Coronary artery (tissue), 2 donors: ENCODE measurements around the gene CACNA1A.

ENCODE experiments used
- DNase-seq: peaks from one replicate; pipeline ENCODE4 v3.0.0-alpha.2; 2017; ENCODE audit warnings: low spot score
- H3K27ac ChIP-seq, 2 donors: fragments of 200-600 bp; sonication (generic); one replicate each; pipeline ENCODE4 v1.5.1; 2016 to 2019
- H3K4me3 ChIP-seq: fragments of 200-600 bp; sonication (generic); 2 replicates; pipeline ENCODE4 v1.5.1; 2016; ENCODE audit warnings: mild to moderate bottlenecking, moderate library complexity
- CTCF ChIP-seq: fragments of 200-600 bp; sonication (generic); IDR thresholded peaks from one replicate; pipeline ENCODE4 v1.5.1; 2019; ENCODE audit warnings: antibody characterized with exemption

The CACNA1A gene

GRCh38 chr19:13328241-13328640, 178.0 kb downstream of the CACNA1A start:
- TF ChIP-seq CTCF = no peak
- no peak overlapping the region for H3K27ac ChIP-seq
- no peak overlapping the region for H3K4me3 ChIP-seq
- no peak for DNase-seq

DNA sequence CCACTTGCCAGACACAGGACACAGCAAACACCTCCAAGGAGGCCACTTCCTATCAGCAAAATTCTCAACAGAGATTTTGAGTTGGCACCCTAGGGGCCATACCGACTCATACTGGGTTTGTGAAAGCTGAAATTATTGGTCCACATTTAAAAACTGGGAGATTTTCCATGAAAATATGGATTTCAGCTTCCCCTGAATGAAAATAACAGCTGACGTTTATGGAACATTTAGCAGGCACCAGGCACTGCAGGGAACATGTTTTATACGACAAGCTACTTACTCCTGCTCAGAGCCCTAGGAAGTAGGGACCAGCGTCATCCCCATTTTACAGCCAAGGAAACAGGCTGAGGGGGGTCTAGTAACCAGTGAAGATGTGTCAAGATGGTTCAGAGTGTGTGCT, 186.8 kb downstream of the CACNA1A start:
- TF ChIP-seq CTCF = no peak
- Histone ChIP-seq H3K4me3 (no peak overlapping the region), H3K27ac (no peak overlapping the region)
- no peak for DNase-seq

GRCh38 chr19:13318190-13318589, 188.1 kb downstream of the CACNA1A start:
- no peak for DNase-seq
- no peak overlapping the region for H3K4me3 ChIP-seq
- no peak for TF ChIP-seq CTCF
- H3K27ac ChIP-seq = no peak overlapping the region

GRCh38 chr19:13315495-13315894, 190.8 kb downstream of the CACNA1A start:
- DNase-seq = no peak
- Histone ChIP-seq H3K4me3 (no peak overlapping the region), H3K27ac (no peak overlapping the region)
- TF ChIP-seq CTCF = no peak

DNA sequence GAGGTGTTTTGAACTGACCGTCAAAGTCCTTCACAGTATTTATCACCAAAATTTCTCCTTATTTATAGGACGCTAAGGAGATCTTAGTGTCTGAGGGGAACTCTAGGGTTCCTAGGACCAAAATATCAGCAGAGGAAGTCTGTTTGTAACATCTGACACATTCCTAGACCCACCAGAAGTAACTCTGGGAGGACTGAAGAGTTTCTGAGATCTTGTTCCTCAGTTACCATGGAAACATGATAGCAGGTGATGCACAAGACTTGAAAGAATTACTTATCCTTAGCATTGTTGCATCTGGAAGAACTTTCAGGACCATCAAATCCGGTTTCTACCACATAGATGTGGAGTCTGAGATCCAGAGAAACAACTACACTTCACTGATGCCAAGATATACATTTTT, 191.5 kb downstream of the CACNA1A start:
- H3K4me3 ChIP-seq = no peak overlapping the region
- H3K27ac ChIP-seq = no peak overlapping the region
- TF ChIP-seq CTCF = no peak
- no peak for DNase-seq

GRCh38 chr19:13313875-13314274, 192.4 kb downstream of the CACNA1A start:
- Histone ChIP-seq H3K4me3 (no peak overlapping the region), H3K27ac (no peak overlapping the region)
- no peak for DNase-seq
- no peak for TF ChIP-seq CTCF

DNA sequence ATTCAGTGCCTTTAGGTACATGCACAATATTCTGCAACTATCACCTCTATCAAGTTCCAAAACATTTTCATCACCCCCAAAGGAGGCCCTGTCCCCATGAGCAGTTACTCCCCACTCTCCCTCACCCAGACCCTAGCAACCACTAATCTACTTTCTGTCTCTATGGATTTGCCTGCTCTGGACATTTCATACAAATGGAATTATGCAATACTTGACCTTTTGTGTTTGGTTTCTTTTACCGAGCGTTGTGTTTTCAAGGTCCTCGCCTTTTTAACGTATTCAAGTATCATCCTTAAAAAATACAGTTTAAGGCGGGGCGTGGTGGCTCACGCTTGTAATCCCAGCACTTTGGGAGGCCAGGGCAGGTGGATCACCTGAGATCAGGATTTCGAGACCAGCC, 196.4 kb downstream of the CACNA1A start:
- no peak overlapping the region for H3K27ac ChIP-seq
- H3K4me3 ChIP-seq = no peak overlapping the region
- no peak for TF ChIP-seq CTCF
- no peak for DNase-seq
